ENCODE data around the gene FCMR.

FCMR gene

GRCh38 chr1:206949208-206949607 is 27.5 kb upstream of the FCMR start:
- no peak for TF ChIP-seq CTCF (IDR thresholded peaks at IDR 0.05; ENCODE audit: insufficient read depth, low read length, poor library complexity, severe bottlenecking)
- no peaks in the 10 kb centered on the region for H3K27me3 ChIP-seq (replicated peaks; ENCODE audit: control insufficient read depth, insufficient read depth, low read length)
- H3K36me3 ChIP-seq (ENCODE audit: control insufficient read depth, insufficient read depth, low read length), result no peaks in the 10 kb centered on the region
- H3K4me3 ChIP-seq (replicated peaks; ENCODE audit: low read depth, low read length), result no peak overlapping the region
- no peak for DNase-seq (ENCODE audit: extremely low read depth, insufficient read length)

GRCh38 chr1:206947255-206947654 is 25.5 kb upstream of the FCMR start:
- TF ChIP-seq CTCF (IDR thresholded peaks at IDR 0.05; ENCODE audit: insufficient read depth, low read length, poor library complexity, severe bottlenecking), result no peak
- DNase-seq (ENCODE audit: extremely low read depth, insufficient read length), result no peak
- H3K36me3 ChIP-seq (ENCODE audit: control insufficient read depth, insufficient read depth, low read length), result no peaks in the 10 kb centered on the region
- H3K4me3 ChIP-seq (replicated peaks; ENCODE audit: low read depth, low read length), result no peak overlapping the region
- no peaks in the 10 kb centered on the region for H3K27me3 ChIP-seq (replicated peaks; ENCODE audit: control insufficient read depth, insufficient read depth, low read length)

- no peaks in the 10 kb centered on the region for H3K27me3 ChIP-seq (replicated peaks; ENCODE audit: control insufficient read depth, insufficient read depth, low read length)
- H3K36me3 ChIP-seq (ENCODE audit: control insufficient read depth, insufficient read depth, low read length), result no peaks in the 10 kb centered on the region
- no peak for TF ChIP-seq CTCF (IDR thresholded peaks at IDR 0.05; ENCODE audit: insufficient read depth, low read length, poor library complexity, severe bottlenecking)
- H3K4me3 ChIP-seq (replicated peaks; ENCODE audit: low read depth, low read length), result no peak within 1 kb of the TSS
- DNase-seq (ENCODE audit: extremely low read depth, insufficient read length), result no peak
Measured at GRCh38 chr1:206946261-206946660, 24.5 kb upstream of the FCMR start, which contains the start of gene PIGR. PIGR (minus strand) TSS chr1:206946466; CDS start chr1:206940531, 5,935 bp downstream.

GRCh38 chr1:206945779-206946178 is 24.0 kb upstream of the FCMR start:
- TF ChIP-seq CTCF (IDR thresholded peaks at IDR 0.05; ENCODE audit: insufficient read depth, low read length, poor library complexity, severe bottlenecking), result no peak
- no peaks in the 10 kb centered on the region for H3K27me3 ChIP-seq (replicated peaks; ENCODE audit: control insufficient read depth, insufficient read depth, low read length)
- DNase-seq (ENCODE audit: extremely low read depth, insufficient read length), result no peak

GRCh38 chr1:206944703-206945102 is 23.0 kb upstream of the FCMR start:
- Histone ChIP-seq H3K27me3 (replicated peaks; ENCODE audit: control insufficient read depth, insufficient read depth, low read length) (no peaks in the 10 kb centered on the region), H3K36me3 (ENCODE audit: control insufficient read depth, insufficient read depth, low read length) (no peaks in the 10 kb centered on the region), H3K4me3 (replicated peaks; ENCODE audit: low read depth, low read length) (no peak overlapping the region)
- no peak for TF ChIP-seq CTCF (IDR thresholded peaks at IDR 0.05; ENCODE audit: insufficient read depth, low read length, poor library complexity, severe bottlenecking)
- no peak for DNase-seq (ENCODE audit: extremely low read depth, insufficient read length)

More at GRCh38 chr1:206945779-206946178, 24.0 kb upstream of the FCMR start:
- Histone ChIP-seq H3K4me3 (replicated peaks; ENCODE audit: low read depth, low read length) (no peak overlapping the region), H3K36me3 (ENCODE audit: control insufficient read depth, insufficient read depth, low read length) (no peaks in the 10 kb centered on the region)

- no peak for TF ChIP-seq CTCF (IDR thresholded peaks at IDR 0.05; ENCODE audit: insufficient read depth, low read length, poor library complexity, severe bottlenecking)
- no peak for DNase-seq (ENCODE audit: extremely low read depth, insufficient read length)
- Histone ChIP-seq H3K4me3 (replicated peaks; ENCODE audit: low read depth, low read length) (no peak overlapping the region), H3K36me3 (ENCODE audit: control insufficient read depth, insufficient read depth, low read length) (no peaks in the 10 kb centered on the region), H3K27me3 (replicated peaks; ENCODE audit: control insufficient read depth, insufficient read depth, low read length) (no peaks in the 10 kb centered on the region)
Measured at GRCh38 chr1:206941766-206942418, 20.2 kb upstream of the FCMR start.
